Tibial artery (tissue), 4 donors: Measurements from ENCODE around the gene CENPB.

Experiments
- DNase-seq, 2 donors: peaks; one replicate each; pipeline ENCODE4 v3.0.0-alpha.2; 2019
- H3K27ac ChIP-seq, 2 donors: fragments of 200-600 bp; sonication (generic) in 1 of 2; 1 replicate in 1 of 2; 2 replicates in 1 of 2; pipeline ENCODE4 v1.5.1; 2018 to 2019; ENCODE audit warnings: mild to moderate bottlenecking in 1 of 2
- H3K27me3 ChIP-seq, 2 donors: fragments of 200-600 bp; sonication (generic) in 1 of 2; one replicate each; pipeline versions ENCODE4 v1.5.1 to v1.6.0; 2016 to 2019
- H3K36me3 ChIP-seq, 3 donors: fragments of 200-600 bp; sonication (generic) in 2 of 3; one replicate each; pipeline ENCODE4 v1.5.1; 2016 to 2019; ENCODE audit warnings: mild to moderate bottlenecking in 2 of 3
- H3K4me1 ChIP-seq, 4 donors: fragments of 200-600 bp; sonication (generic) in 2 of 4; 1 replicate in 3 of 4; 2 replicates in 1 of 4; pipeline ENCODE4 v1.5.1; 2016 to 2019
- H3K4me3 ChIP-seq, 2 donors: fragments of 200-600 bp; sonication (generic) in 1 of 2; 1 replicate in 1 of 2; 2 replicates in 1 of 2; pipeline ENCODE4 v1.5.1; 2018 to 2019; ENCODE audit warnings: mild to moderate bottlenecking in 2 of 2
- H3K9me3 ChIP-seq, 3 donors: fragments of 200-600 bp; sonication (generic) in 1 of 3; one replicate each; pipeline ENCODE4 v1.5.1; 2016 to 2019
- CTCF ChIP-seq, 2 experiments: fragments of 200-600 bp in 1 of 2; fragments of 450-650 bp in 1 of 2; IDR thresholded peaks; one replicate each; pipeline ENCODE4 v1.5.1; 2017 to 2019; ENCODE audit warnings: antibody characterized with exemption in 2 of 2, mild to moderate bottlenecking in 1 of 2, moderate library complexity in 1 of 2
- intact Hi-C: fragments of 100-400 bp; cut with DNase I; formaldehyde crosslinking; loops from one replicate; pipeline ENCODE4 v1.15.0; 2023; ENCODE audit warnings: low total_unique reads

Gene CENPB

DNA sequence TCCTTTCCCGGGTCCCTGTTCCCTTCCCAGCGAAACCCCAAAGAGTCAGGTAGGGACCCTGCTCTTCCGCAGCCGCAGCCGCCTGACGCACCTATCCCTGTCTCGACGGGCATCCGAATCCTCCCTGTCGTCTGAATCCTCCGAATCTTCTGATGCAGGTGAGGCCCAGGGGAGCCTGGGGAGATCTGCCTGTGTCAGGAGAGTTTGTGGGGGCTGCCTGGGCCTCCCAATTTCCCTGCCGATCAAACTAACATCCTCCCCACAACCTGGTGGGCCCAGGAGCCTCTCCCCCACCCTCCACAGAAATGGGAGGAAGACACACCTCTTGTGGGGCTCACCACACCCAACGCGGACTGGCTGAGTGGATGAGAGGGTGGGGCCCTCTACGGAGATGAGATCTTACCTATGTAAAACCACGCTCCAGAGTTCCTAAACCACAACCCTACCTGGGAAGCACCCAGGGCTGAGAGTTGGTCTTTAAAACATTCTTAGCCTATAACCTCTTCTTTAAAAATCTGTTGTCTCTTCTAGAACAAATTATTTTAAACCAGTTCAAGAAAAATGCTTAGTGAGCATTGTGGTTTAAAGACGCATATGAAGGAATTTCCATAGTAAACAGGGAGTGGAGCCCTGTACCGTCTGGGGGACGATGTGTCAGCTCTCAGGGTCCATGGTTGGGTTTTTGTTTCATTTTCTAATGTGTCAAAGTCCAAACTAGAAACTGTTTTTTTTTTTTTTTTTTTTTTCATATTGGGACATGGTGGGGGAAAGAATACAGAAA is 11.2 kb upstream of the CENPB start:
- H3K36me3 ChIP-seq: peaks cover 26 to 47% (median 34%) of the 10 kb centered on the region in 3 donors
- peak overlapping the region; percentile 12 to 97 for H3K27ac ChIP-seq
- intact Hi-C loops: no loop called here

DNA sequence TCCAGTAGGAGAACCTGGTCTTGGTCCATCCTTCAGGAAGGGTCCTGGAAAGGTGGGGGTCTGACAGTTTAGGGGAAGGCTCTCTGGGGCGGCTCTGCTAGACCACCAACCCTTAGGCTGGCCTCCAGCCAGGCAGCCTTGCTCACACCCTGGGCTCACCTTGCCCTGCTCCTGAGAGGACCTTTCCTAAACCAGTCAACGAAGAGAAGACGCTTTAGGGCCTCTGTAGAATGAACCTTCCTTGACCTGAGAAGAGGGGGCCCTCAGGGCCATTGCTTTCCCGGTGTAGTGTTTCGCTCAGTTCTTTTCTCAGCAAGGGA is 10.6 kb upstream of the CENPB start:
- Histone ChIP-seq H3K9me3 (no peaks in the 10 kb centered on the region), H3K27ac (peak overlapping the region; percentile 93 to 97), H3K4me1 (peaks cover 0 to 38% (median 27%) of the 10 kb centered on the region in 4 donors), H3K27me3 (no peaks in the 10 kb centered on the region), H3K36me3 (peaks cover 20 to 41% (median 28%) of the 10 kb centered on the region in 3 donors), H3K4me3 (peak overlapping the region; percentile 66 to 69)
- DNase-seq: no peak
- TF ChIP-seq CTCF (IDR thresholded peaks at IDR 0.05): no peak
- intact Hi-C loops: no loop called here

More for the DNA sequence above, 11.2 kb upstream of the CENPB start:
- DNase-seq: no peak
- no peaks in the 10 kb centered on the region for H3K9me3 ChIP-seq
- H3K27me3 ChIP-seq: no peaks in the 10 kb centered on the region
- no peak for TF ChIP-seq CTCF (IDR thresholded peaks at IDR 0.05)
- H3K4me3 ChIP-seq: peak overlapping the region; percentile 66 to 69
- H3K4me1 ChIP-seq: peaks cover 0 to 38% (median 27%) of the 10 kb centered on the region in 4 donors

DNA sequence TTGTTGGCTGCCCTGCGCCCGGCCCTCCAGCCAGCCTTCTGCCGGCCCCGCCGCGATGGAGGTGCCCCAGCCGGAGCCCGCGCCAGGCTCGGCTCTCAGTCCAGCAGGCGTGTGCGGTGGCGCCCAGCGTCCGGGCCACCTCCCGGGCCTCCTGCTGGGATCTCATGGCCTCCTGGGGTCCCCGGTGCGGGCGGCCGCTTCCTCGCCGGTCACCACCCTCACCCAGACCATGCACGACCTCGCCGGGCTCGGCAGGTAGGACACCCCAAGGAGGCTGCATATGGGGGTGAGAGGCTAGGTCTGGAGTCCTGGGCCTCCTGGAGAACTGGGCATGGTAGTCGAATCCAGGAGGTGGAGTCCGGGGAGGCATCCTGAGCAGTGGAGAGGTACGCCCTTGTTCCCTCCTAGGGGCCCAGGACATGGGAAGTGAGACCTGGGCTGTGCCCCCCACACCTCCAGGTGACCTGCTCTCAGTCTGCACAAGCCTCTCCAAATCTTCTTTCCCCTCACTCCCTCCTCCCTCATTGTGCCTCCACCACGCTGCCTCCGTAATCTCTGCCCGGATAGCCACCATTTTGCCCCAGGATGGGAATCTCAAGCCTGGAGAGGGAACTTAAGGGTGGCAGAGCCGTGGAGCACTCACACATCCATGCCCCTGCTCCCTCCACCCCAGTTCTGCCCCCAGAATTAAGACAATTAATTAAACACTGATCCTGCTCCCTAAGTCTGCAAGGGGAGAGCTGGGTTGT is 10.1 kb upstream of the CENPB start:
- peak overlapping the region; percentile 66 to 69 for H3K4me3 ChIP-seq
- peaks cover 15 to 36% (median 23%) of the 10 kb centered on the region in 3 donors for H3K36me3 ChIP-seq
- no peak for TF ChIP-seq CTCF (IDR thresholded peaks at IDR 0.05)
- no peaks in the 10 kb centered on the region for H3K9me3 ChIP-seq
- intact Hi-C loops: no loop called here
- no peak for DNase-seq
- peaks cover 0 to 38% (median 27%) of the 10 kb centered on the region in 4 donors for H3K4me1 ChIP-seq
- H3K27ac ChIP-seq: peak overlapping the region; percentile 93 to 97
- no peaks in the 10 kb centered on the region for H3K27me3 ChIP-seq

GRCh38 chr20:3795511-3796468 is 9.2 kb upstream of the CENPB start, which contains the start of gene CDC25B:
Gene CDC25B, plus strand, starts transcription at chr20:3796310. Its CDS starts 222 bp downstream, at chr20:3796532.
- H3K4me1 ChIP-seq: peaks cover 0 to 38% (median 27%) of the 10 kb centered on the region in 4 donors
- H3K9me3 ChIP-seq: no peaks in the 10 kb centered on the region
- peaks cover 9 to 27% (median 15%) of the 10 kb centered on the region in 3 donors for H3K36me3 ChIP-seq
- no peaks in the 10 kb centered on the region for H3K27me3 ChIP-seq
- H3K27ac ChIP-seq: peak within 1 kb of the TSS; percentile 93 to 97
- TF ChIP-seq CTCF (IDR thresholded peaks at IDR 0.05): peak; percentile 52 to 86
- H3K4me3 ChIP-seq: peak within 1 kb of the TSS; percentile 66 to 69
- DNase-seq: peak; percentile 97 to 98
- intact Hi-C loops: no loop called here
